ENCODE measurements around the gene KRTAP17-1. TPM values are rescaled to one million over a fixed set of nuclear protein-coding genes. Genes with fewer than 3 reads are reported as not detected.
A peak's percentile ranks its signal among the peaks of the same experiment; 100 is the strongest.

The KRTAP17-1 gene
- polyA plus RNA-seq, 1 donor (not counting 4 experiments of a cell fraction or from before 2014, with no cell fraction given), result not detected

GRCh38 chr17:41360296-41360995 lies 44.9 kb upstream of the KRTAP17-1 start:
- TF ChIP-seq EZH2 (IDR thresholded peaks at IDR 0.05; ENCODE audit: low read length) (no peak), CTCF (optimal IDR thresholded peaks at IDR 0.05 in 1 of 3, IDR thresholded peaks at IDR 0.05 in 1 of 3, conservative IDR thresholded peaks at IDR 0.05 in 1 of 3; ENCODE audit: extremely low read depth in 1 of 3, insufficient read depth in 2 of 3, low read length in 3 of 3) (no peak)
- Histone ChIP-seq H3K9me1 (ENCODE audit: control insufficient read depth, extremely low read depth, insufficient read depth, low read length) (no peaks in the 10 kb centered on the region), H3K27ac (ENCODE audit: control insufficient read depth, insufficient read depth, low read length) (no peak overlapping the region), H3K36me3 (ENCODE audit: control insufficient read depth in 2 of 2, extremely low read depth in 1 of 2, insufficient read depth in 2 of 2, low read length in 2 of 2) (no peaks in the 10 kb centered on the region), H3K4me1 (ENCODE audit: control insufficient read depth, extremely low read depth, insufficient read depth, low read length) (no peaks in the 10 kb centered on the region), H3K4me2 (ENCODE audit: control insufficient read depth, extremely low read depth, insufficient read depth, low read depth, low read length) (no peak overlapping the region), H3K79me2 (ENCODE audit: control insufficient read depth, insufficient read depth, low read length) (no peaks in the 10 kb centered on the region), H3K4me3 (ENCODE audit: control insufficient read depth in 2 of 3, extremely low read depth in 1 of 3, insufficient read depth in 2 of 3, low read depth in 1 of 3, low read length in 3 of 3) (no peak overlapping the region), H2AFZ (ENCODE audit: control insufficient read depth, low read length) (no peak overlapping the region), H3K9ac (ENCODE audit: control insufficient read depth, extremely low read depth, insufficient read depth, low read length) (no peak overlapping the region), H3K27me3 (ENCODE audit: control insufficient read depth, extremely low read depth, insufficient read depth, low read length) (no peaks in the 10 kb centered on the region), H4K20me1 (ENCODE audit: control insufficient read depth, extremely low read depth, insufficient read depth, low read length) (no peaks in the 10 kb centered on the region), H3K9me3 (ENCODE audit: control insufficient read depth, low read depth, low read length) (no peaks in the 10 kb centered on the region)
- DNase-seq (ENCODE audit: low read depth, low spot score) (no peak), FAIRE-seq (peak; percentile 85)
- dilution Hi-C loops (cut with MboI; ENCODE audit: extremely low pct_ligation_motif_present, low sequenced_read_pairs), result no loop called here

GRCh38 chr17:41354536-41354935 lies 39.0 kb upstream of the KRTAP17-1 start:
- Histone ChIP-seq H2AFZ (ENCODE audit: control insufficient read depth, low read length) (no peak overlapping the region), H3K9me1 (ENCODE audit: control insufficient read depth, extremely low read depth, insufficient read depth, low read length) (no peaks in the 10 kb centered on the region), H3K36me3 (ENCODE audit: control insufficient read depth in 2 of 2, extremely low read depth in 1 of 2, insufficient read depth in 2 of 2, low read length in 2 of 2) (no peaks in the 10 kb centered on the region), H4K20me1 (ENCODE audit: control insufficient read depth, extremely low read depth, insufficient read depth, low read length) (no peaks in the 10 kb centered on the region), H3K9ac (ENCODE audit: control insufficient read depth, extremely low read depth, insufficient read depth, low read length) (no peak overlapping the region), H3K4me1 (ENCODE audit: control insufficient read depth, extremely low read depth, insufficient read depth, low read length) (peaks cover 21% of the 10 kb centered on the region), H3K27ac (ENCODE audit: control insufficient read depth, insufficient read depth, low read length) (no peak overlapping the region), H3K79me2 (ENCODE audit: control insufficient read depth, insufficient read depth, low read length) (no peaks in the 10 kb centered on the region), H3K4me2 (ENCODE audit: control insufficient read depth, extremely low read depth, insufficient read depth, low read depth, low read length) (no peak overlapping the region), H3K9me3 (ENCODE audit: control insufficient read depth, low read depth, low read length) (no peaks in the 10 kb centered on the region), H3K4me3 (ENCODE audit: control insufficient read depth in 2 of 3, extremely low read depth in 1 of 3, insufficient read depth in 2 of 3, low read depth in 1 of 3, low read length in 3 of 3) (no peak overlapping the region), H3K27me3 (ENCODE audit: control insufficient read depth, extremely low read depth, insufficient read depth, low read length) (no peaks in the 10 kb centered on the region)
- no peak for TF ChIP-seq CTCF (optimal IDR thresholded peaks at IDR 0.05 in 1 of 3, IDR thresholded peaks at IDR 0.05 in 1 of 3, conservative IDR thresholded peaks at IDR 0.05 in 1 of 3; ENCODE audit: extremely low read depth in 1 of 3, insufficient read depth in 2 of 3, low read length in 3 of 3)
- TF ChIP-seq EZH2 (IDR thresholded peaks at IDR 0.05; ENCODE audit: low read length), result no peak
- no peak for FAIRE-seq
- DNase-seq (ENCODE audit: low read depth, low spot score), result no peak
- dilution Hi-C loops (cut with MboI; ENCODE audit: extremely low pct_ligation_motif_present, low sequenced_read_pairs), result no loop called here

Data from keratinocyte (primary cell).